Smooth muscle cell (in vitro differentiated cells): ENCODE measurements around the gene RHBDD3. TPM values are rescaled to one million over a fixed set of nuclear protein-coding genes. Genes with fewer than 3 reads are reported as not detected.

Experiments
- DNase-seq: peaks from one replicate; lab custom pipeline; 2025; ENCODE audit not compliant: unreplicated experiment; lab: John Stamatoyannopoulos, UW
- H2AFZ ChIP-seq: fragments of 200-600 bp; sonication (generic); 2 replicates; pipeline ENCODE4 v1.6.0; 2016; ENCODE audit warnings: antibody characterized with exemption, low read depth, mild to moderate bottlenecking
- H3F3A ChIP-seq: fragments of 200-600 bp; sonication (generic); 2 replicates; pipeline ENCODE4 v1.6.0; 2017; ENCODE audit warnings: antibody characterized with exemption, low read depth
- H3K27ac ChIP-seq: fragments of 200-600 bp; sonication (generic); 2 replicates; pipeline ENCODE4 v1.5.1; 2016; ENCODE audit warnings: low read depth, mild to moderate bottlenecking
- H3K27me3 ChIP-seq: fragments of 200-600 bp; sonication (generic); 2 replicates; pipeline ENCODE4 v1.6.1; 2016; ENCODE audit warnings: low read depth, mild to moderate bottlenecking
- H3K36me3 ChIP-seq: fragments of 200-600 bp; sonication (generic); 2 replicates; pipeline ENCODE4 v1.5.1; 2016; ENCODE audit warnings: low read depth
- H3K4me1 ChIP-seq: fragments of 200-600 bp; sonication (generic); 2 replicates; pipeline ENCODE4 v1.5.1; 2016; ENCODE audit warnings: low read depth
- H3K4me2 ChIP-seq: fragments of 200-600 bp; sonication (generic); 2 replicates; pipeline ENCODE4 v1.6.0; 2016; ENCODE audit warnings: mild to moderate bottlenecking
- H3K4me3 ChIP-seq: fragments of 200-600 bp; sonication (generic); 2 replicates; pipeline ENCODE4 v1.5.1; 2016; ENCODE audit warnings: mild to moderate bottlenecking
- H3K79me2 ChIP-seq: fragments of 200-600 bp; sonication (generic); 2 replicates; pipeline ENCODE4 v1.6.0; 2016; ENCODE audit warnings: low read depth, mild to moderate bottlenecking
- H3K9ac ChIP-seq: fragments of 200-600 bp; sonication (generic); 2 replicates; pipeline ENCODE4 v1.6.0; 2016; ENCODE audit warnings: low read depth
- H3K9me3 ChIP-seq: fragments of 200-600 bp; sonication (generic); replicated peaks from 2 replicates; pipeline ENCODE4 v1.5.1; 2016; ENCODE audit warnings: low read depth
- H4K20me1 ChIP-seq: fragments of 200-600 bp; sonication (generic); 2 replicates; pipeline ENCODE4 v1.6.0; 2016; ENCODE audit warnings: low read depth
- WGBS: methylation state at CpG from one replicate; pipeline ENCODE4 v1.1.7; 2016; ENCODE audit warnings: low lambda C conversion rate; 5-methylcytosine and 5-hydroxymethylcytosine counted together
- polyA plus RNA-seq: library from polyadenylated mRNA; unstranded; fragments of >200 nt; fragmentation: Nextera tagmentation; extraction: Ambion mirVana; gene quantifications from 2 replicates; pipeline ENCODE4 v1.2.1, GENCODE V29; 2016
- total RNA-seq: library from RNA; depleted of rRNA; stranded (reverse); fragments of >200 nt; gene quantifications from 2 replicates; pipeline ENCODE4 v1.2.3, GENCODE V29; 2014
- TF ChIP-seq, protein P1 (sequence below): fragments of 200-600 bp; sonication (generic); IDR thresholded peaks from 2 replicates; pipeline ENCODE4 v1.5.1; 2017; ENCODE audit warnings: borderline replicate concordance, mild to moderate bottlenecking, antibody characterized with exemption; ENCODE audit not compliant: insufficient read depth, poor library complexity, severe bottlenecking

Gene RHBDD3
- total and polyA plus RNA-seq, 2 experiments from 2014 or later: 16.5 to 39.1 TPM

DNA sequence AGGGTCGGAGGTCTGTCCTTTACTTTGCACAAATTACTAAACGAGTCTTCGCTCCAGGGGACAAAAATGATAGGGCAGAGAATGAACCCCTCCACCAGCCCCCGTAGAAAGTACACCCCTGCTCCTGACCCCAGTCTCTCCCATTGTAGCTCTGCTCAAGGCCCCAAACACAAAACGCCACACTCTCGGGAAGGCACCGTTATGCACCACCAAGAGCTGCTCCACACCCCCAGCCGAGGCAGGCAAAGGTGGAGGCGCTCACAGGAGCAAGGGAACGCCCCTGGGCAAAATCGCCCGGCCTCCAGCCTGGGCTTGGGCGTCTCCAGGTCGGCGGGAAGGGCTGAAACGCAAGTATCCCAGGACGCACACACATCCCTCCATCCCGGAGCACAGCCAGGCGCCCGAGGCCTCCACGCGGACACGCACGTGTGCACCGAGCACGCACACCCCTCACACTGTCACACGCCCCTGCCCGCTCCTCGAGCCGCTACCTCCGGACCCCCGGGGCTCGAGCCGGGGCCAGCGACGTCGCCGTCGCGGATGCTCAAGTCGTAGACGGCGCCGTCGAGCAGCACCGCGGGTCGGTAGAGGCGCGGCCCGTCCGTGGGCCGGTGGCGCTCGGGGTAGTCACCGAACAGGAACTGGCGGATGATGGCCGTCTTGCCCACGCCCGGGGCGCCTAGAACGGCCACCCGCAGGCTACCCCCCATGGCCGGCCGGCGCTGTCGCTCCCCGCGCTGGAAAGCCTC, 46.9 kb upstream of the RHBDD3 start:
- WGBS: 11% methylated on average over 64 of the region's 69 CpGs
- no peak overlapping the region for H3K9ac ChIP-seq

DNA sequence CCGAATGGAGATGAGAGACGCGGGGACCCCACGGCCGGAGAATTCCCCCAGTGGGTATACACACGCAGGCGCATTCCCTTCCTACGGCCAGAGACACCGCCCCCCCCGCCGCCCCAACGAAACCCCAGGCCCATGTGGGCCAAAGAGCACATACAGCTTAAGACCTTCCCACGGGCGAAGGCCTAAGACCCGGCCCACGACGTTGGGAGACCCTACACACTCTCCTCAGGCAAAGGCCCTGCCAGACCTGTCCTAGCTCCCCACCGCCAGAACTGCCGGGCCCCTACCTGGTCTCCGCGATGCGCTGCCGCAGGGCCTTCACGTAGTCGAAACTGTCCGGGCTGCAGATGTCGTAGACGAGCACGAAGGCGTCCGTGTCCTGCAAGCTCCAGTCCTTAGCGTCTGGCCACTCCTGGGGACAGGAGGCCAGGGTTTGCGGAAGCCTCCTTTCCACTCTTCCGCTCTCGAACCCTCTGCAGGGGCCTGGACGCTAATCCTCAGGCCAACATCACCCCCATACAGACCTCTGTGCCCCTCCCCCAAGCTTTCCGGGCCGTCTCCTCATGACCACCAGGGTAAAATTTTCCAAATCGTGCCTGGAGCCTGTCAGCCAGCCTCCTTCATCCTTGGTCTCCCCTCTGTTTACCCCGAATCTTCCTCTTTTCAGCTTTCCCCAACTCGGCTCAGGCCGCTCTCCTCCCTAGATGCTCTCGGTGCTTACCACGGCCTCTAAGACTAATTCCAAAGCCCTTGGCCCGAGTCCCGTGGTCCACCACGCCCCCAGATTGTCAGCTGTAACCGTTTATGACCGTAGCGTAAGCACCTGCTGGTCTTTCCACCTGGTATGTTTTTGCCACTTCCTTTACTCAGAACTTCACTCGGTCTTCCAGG, 46.0 kb upstream of the RHBDD3 start:
- Histone ChIP-seq H3K4me3 (no peak overlapping the region), H3K9ac (no peak overlapping the region), H3K27me3 (peaks cover 39% of the 10 kb centered on the region), H3K4me1 (peaks cover 2% of the 10 kb centered on the region), H3F3A (no peaks in the 10 kb centered on the region), H3K36me3 (no peaks in the 10 kb centered on the region), H3K9me3 (no peaks in the 10 kb centered on the region), H3K27ac (no peak overlapping the region), H3K4me2 (peak overlapping the region; percentile 85), H2AFZ (no peak overlapping the region), H4K20me1 (peaks cover 9% of the 10 kb centered on the region), H3K79me2 (no peaks in the 10 kb centered on the region)
- DNase-seq: no peak
- TF ChIP-seq, protein P1, sequence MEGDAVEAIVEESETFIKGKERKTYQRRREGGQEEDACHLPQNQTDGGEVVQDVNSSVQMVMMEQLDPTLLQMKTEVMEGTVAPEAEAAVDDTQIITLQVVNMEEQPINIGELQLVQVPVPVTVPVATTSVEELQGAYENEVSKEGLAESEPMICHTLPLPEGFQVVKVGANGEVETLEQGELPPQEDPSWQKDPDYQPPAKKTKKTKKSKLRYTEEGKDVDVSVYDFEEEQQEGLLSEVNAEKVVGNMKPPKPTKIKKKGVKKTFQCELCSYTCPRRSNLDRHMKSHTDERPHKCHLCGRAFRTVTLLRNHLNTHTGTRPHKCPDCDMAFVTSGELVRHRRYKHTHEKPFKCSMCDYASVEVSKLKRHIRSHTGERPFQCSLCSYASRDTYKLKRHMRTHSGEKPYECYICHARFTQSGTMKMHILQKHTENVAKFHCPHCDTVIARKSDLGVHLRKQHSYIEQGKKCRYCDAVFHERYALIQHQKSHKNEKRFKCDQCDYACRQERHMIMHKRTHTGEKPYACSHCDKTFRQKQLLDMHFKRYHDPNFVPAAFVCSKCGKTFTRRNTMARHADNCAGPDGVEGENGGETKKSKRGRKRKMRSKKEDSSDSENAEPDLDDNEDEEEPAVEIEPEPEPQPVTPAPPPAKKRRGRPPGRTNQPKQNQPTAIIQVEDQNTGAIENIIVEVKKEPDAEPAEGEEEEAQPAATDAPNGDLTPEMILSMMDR: no peak
- WGBS: 76% methylated on average over 46 of the region's 51 CpGs

More for the DNA sequence above, 46.9 kb upstream of the RHBDD3 start:
- Histone ChIP-seq H3K4me2 (peak overlapping the region; percentile 85), H3K36me3 (no peaks in the 10 kb centered on the region), H2AFZ (no peak overlapping the region), H3K4me3 (peak overlapping the region; percentile 38), H3K27ac (no peak overlapping the region), H3K79me2 (no peaks in the 10 kb centered on the region), H3K27me3 (peaks cover 39% of the 10 kb centered on the region), H3K9me3 (no peaks in the 10 kb centered on the region), H4K20me1 (peaks cover 9% of the 10 kb centered on the region), H3F3A (no peaks in the 10 kb centered on the region), H3K4me1 (peaks cover 2% of the 10 kb centered on the region)
- DNase-seq: no peak
- TF ChIP-seq, protein P1: no peak

DNA sequence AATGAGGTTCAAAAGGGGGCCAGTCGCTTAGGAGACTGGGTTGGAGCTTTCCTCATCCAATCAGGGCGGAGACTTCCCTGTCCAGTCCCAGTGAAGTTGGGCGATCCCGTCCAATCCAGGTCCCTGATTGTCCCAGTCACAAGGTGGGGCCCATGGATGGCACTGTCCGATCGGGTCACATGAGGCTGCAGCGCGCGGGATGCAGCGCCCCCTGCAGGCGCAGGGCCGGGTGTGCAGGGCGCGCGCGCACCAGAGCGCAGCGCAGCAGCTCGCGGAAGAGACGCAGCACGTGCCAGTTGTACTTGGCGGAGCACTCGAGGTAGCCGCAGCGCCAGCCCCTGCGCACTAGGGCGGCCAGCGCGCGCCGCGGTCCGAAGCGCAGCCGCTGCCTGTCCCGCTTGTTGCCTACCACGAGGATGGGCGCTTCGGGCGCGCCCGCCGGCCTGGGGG, 45.4 kb upstream of the RHBDD3 start:
- WGBS: 45% methylated on average over 43 of the region's 44 CpGs
- Histone ChIP-seq H3K9ac (no peak overlapping the region), H4K20me1 (peaks cover 9% of the 10 kb centered on the region), H3K4me3 (no peak overlapping the region), H3K27me3 (peaks cover 39% of the 10 kb centered on the region), H3K27ac (no peak overlapping the region), H3K4me1 (peaks cover 2% of the 10 kb centered on the region), H3K4me2 (no peak overlapping the region), H3K36me3 (no peaks in the 10 kb centered on the region), H3K9me3 (no peaks in the 10 kb centered on the region), H2AFZ (no peak overlapping the region), H3K79me2 (no peaks in the 10 kb centered on the region), H3F3A (no peaks in the 10 kb centered on the region)
- no peak for DNase-seq
- TF ChIP-seq, protein P1: peak; percentile 75
